Endometrial microvascular endothelial cells (primary cell): ENCODE data around the gene SP140L. TPM values are rescaled to one million over a fixed set of nuclear protein-coding genes. Genes with fewer than 3 reads are reported as not detected.
"Not testable (repeated sequence)": the region's sequence is repeated elsewhere in the genome, so short reads cannot be mapped to it uniquely, and the experiment has no call there.

Experiments
- in situ Hi-C: cut with HindIII; loops from 2 replicates; pipeline ENCODE4 v1.10.0; 2017; ENCODE audit warnings: low sequenced_read_pairs, low pct_unique_long_range_greater_than_20kb; ENCODE audit errors: inconsistent ontology term
- total RNA-seq: library from RNA; depleted of rRNA; stranded (reverse); fragments of >200 nt; gene quantifications from one replicate; pipeline ENCODE4 v1.2.3, GENCODE V29; 2015; ENCODE audit errors: inconsistent ontology term

The SP140L gene
- total RNA-seq, 1 donor from 2014 or later = 7.9 TPM

GRCh38 chr2:230411570-230412370, 84.8 kb downstream of the SP140L start:
- in situ Hi-C loops = no loop called here

GRCh38 chr2:230412371-230412711, 85.3 kb downstream of the SP140L start:
- in situ Hi-C loops = no loop called here

GRCh38 chr2:230412846-230413245, 85.9 kb downstream of the SP140L start:
- in situ Hi-C loops = no loop called here

- in situ Hi-C loops = no loop called here
Measured at GRCh38 chr2:230413479-230413878, 86.5 kb downstream of the SP140L start.

- in situ Hi-C loops = no loop called here
Measured at GRCh38 chr2:230414302-230414701, 87.3 kb downstream of the SP140L start.

- in situ Hi-C loops = no loop called here
Measured at GRCh38 chr2:230416061-230416721, 89.2 kb downstream of the SP140L start, which contains the start of gene SP100. SP100 (plus strand) TSS chr2:230416201; CDS start chr2:230416297, 96 bp downstream.

- in situ Hi-C loops = no loop called here
Measured at GRCh38 chr2:230417436-230417835, 90.4 kb downstream of the SP140L start.

- in situ Hi-C loops = no loop called here
Measured at GRCh38 chr2:230418341-230419016, 91.5 kb downstream of the SP140L start.

GRCh38 chr2:230419181-230419580, 92.2 kb downstream of the SP140L start:
- in situ Hi-C loops = no loop called here

GRCh38 chr2:230422149-230422548, 95.2 kb downstream of the SP140L start:
- in situ Hi-C loops = no loop called here

GRCh38 chr2:230423851-230424458, 97.0 kb downstream of the SP140L start:
- in situ Hi-C loops = no loop called here

- in situ Hi-C loops = no loop called here
Measured at GRCh38 chr2:230425377-230425776, 98.4 kb downstream of the SP140L start.

- in situ Hi-C loops = no loop called here
Measured at GRCh38 chr2:230429513-230429912, 102.5 kb downstream of the SP140L start.

GRCh38 chr2:230430957-230431910, 104.2 kb downstream of the SP140L start:
- in situ Hi-C loops = no loop called here

- in situ Hi-C loops = no loop called here
Measured at GRCh38 chr2:230434677-230435324, 107.8 kb downstream of the SP140L start.

- in situ Hi-C loops = no loop called here
Measured at GRCh38 chr2:230435431-230435830, 108.4 kb downstream of the SP140L start.

GRCh38 chr2:230439121-230439520, 112.1 kb downstream of the SP140L start:
- in situ Hi-C loops = not testable (repeated sequence)

- in situ Hi-C loops = no loop called here
Measured at GRCh38 chr2:230439590-230439989, 112.6 kb downstream of the SP140L start.
